Peyer's patch (tissue), 4 donors: ENCODE measurements around the gene SPG21. TPM values are rescaled to one million over a fixed set of nuclear protein-coding genes. Genes with fewer than 3 reads are reported as not detected.

Experiments
- DNase-seq, 3 donors: peaks; one replicate each; pipeline ENCODE4 v3.0.0-alpha.2; 2017 to 2019
- H3K27ac ChIP-seq, 4 donors: fragments of 200-600 bp; sonication (generic); one replicate each; pipeline ENCODE4 v1.5.1; 2016 to 2019
- H3K27me3 ChIP-seq, 2 donors: fragments of 200-600 bp; sonication (generic); one replicate each; pipeline ENCODE4 v1.5.1; 2019
- H3K36me3 ChIP-seq, 3 donors: fragments of 200-600 bp; sonication (generic); one replicate each; pipeline ENCODE4 v1.5.1; 2016 to 2019
- H3K4me1 ChIP-seq, 4 donors: fragments of 200-600 bp; sonication (generic); one replicate each; pipeline ENCODE4 v1.5.1; 2016 to 2019
- H3K4me3 ChIP-seq, 4 donors: fragments of 200-600 bp; sonication (generic); 1 replicate in 3 of 4; 2 replicates in 1 of 4; pipeline ENCODE4 v1.5.1; 2016 to 2019; ENCODE audit warnings: mild to moderate bottlenecking in 1 of 4
- H3K9me3 ChIP-seq, 4 donors: fragments of 200-600 bp; sonication (generic); one replicate each; pipeline ENCODE4 v1.5.1; 2016 to 2019; ENCODE audit warnings: mild to moderate bottlenecking in 1 of 4
- POLR2A ChIP-seq, 2 donors: fragments of 450-650 bp; IDR thresholded peaks; one replicate each; pipeline ENCODE4 v1.5.1; 2017; ENCODE audit warnings: antibody characterized with exemption in 2 of 2, mild to moderate bottlenecking in 2 of 2, moderate library complexity in 2 of 2
- total RNA-seq, 4 donors: library from RNA; depleted of rRNA; stranded (reverse); fragments of >200 nt; gene quantifications; one replicate each; pipeline ENCODE4 v1.1.0, GENCODE V29; 2016
- TF ChIP-seq, protein P1 (sequence below), 6 experiments: fragments of 450-650 bp in 4 of 6; fragments of 200-600 bp in 2 of 6; sonication (generic) in 1 of 6; IDR thresholded peaks; one replicate each; pipeline ENCODE4 v1.5.1; 2017 to 2019; ENCODE audit warnings: antibody characterized with exemption in 6 of 6, mild to moderate bottlenecking in 3 of 6, moderate library complexity in 1 of 6

The SPG21 gene
- total RNA-seq, 4 donors from 2014 or later = 65.6 to 85.0 (median 70.3) TPM

DNA sequence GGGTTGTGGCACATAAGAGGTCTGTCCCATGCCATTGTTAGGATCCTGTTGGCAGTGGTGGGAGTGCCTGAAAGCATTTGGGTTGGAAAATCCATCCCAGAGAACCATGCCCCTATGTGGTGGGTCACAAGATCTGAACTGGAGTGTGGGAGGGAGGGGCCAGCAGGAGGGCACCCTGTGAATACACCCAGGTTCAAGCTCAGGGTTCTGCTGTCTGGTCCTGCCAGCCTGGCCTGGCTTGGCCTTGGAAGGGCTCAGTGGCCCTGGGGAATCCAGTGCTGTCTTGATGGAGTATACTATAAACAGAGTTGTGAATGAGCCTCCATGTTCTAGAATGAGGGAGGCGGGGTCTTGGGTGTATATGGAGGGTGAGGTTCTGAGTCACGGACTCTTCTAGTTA lies 66.2 kb downstream of the SPG21 start:
- H3K4me1 ChIP-seq = no peaks in the 10 kb centered on the region

DNA sequence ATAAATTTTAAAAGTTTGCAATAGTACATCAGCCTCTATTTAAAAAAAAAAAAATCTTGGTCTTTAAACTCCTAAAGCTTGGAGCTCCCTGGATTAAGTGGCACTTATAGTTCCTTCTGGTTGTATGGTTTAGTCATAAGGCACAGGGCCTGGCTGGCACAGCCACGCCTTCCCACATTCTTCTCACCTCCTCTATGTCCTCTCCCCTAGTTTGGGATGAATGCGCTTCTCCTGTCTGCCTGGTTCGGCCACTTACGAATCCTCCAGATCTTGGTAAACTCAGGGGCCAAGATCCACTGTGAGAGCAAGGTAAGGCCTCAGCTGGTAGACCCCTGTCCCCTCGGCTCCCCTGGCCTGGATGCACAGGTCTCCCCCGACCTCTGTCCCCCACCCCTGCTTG lies 68.0 kb downstream of the SPG21 start:
- no peak for TF ChIP-seq POLR2A (IDR thresholded peaks at IDR 0.05)
- TF ChIP-seq, protein P1, sequence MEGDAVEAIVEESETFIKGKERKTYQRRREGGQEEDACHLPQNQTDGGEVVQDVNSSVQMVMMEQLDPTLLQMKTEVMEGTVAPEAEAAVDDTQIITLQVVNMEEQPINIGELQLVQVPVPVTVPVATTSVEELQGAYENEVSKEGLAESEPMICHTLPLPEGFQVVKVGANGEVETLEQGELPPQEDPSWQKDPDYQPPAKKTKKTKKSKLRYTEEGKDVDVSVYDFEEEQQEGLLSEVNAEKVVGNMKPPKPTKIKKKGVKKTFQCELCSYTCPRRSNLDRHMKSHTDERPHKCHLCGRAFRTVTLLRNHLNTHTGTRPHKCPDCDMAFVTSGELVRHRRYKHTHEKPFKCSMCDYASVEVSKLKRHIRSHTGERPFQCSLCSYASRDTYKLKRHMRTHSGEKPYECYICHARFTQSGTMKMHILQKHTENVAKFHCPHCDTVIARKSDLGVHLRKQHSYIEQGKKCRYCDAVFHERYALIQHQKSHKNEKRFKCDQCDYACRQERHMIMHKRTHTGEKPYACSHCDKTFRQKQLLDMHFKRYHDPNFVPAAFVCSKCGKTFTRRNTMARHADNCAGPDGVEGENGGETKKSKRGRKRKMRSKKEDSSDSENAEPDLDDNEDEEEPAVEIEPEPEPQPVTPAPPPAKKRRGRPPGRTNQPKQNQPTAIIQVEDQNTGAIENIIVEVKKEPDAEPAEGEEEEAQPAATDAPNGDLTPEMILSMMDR (IDR thresholded peaks at IDR 0.05) = no peak
- Histone ChIP-seq H3K27ac (no peak overlapping the region), H3K9me3 (no peaks in the 10 kb centered on the region), H3K4me1 (no peaks in the 10 kb centered on the region), H3K4me3 (no peak overlapping the region), H3K27me3 (no peaks in the 10 kb centered on the region), H3K36me3 (no peaks in the 10 kb centered on the region)
- DNase-seq = no peak

More for the DNA sequence above, 66.2 kb downstream of the SPG21 start:
- no peak for TF ChIP-seq POLR2A (IDR thresholded peaks at IDR 0.05)
- TF ChIP-seq, protein P1 (IDR thresholded peaks at IDR 0.05) = no peak
- no peak for DNase-seq
- Histone ChIP-seq H3K4me3 (no peak overlapping the region), H3K36me3 (no peaks in the 10 kb centered on the region), H3K27me3 (no peaks in the 10 kb centered on the region), H3K27ac (no peak overlapping the region), H3K9me3 (no peaks in the 10 kb centered on the region)

DNA sequence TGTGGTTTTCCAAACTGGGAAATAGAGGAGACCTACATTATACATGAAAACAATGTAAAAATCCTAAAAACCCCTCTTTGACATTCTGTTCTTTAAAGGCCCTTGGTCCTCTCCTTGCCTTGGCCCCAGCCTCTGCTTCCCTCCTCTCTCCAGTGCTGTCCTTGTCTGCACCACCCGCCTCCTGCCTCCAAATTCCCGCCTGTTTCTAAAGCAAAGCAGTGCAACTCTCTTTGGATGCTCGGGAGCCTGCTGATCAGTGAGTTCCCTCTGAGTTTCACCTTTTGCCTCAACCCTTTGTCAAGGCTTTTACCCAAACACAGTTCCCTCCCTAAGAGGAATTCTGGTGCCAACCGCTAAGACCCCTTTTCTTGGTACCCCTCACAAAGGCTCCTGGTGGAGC lies 70.0 kb downstream of the SPG21 start:
- no peaks in the 10 kb centered on the region for H3K9me3 ChIP-seq
- H3K27ac ChIP-seq = no peak overlapping the region
- H3K27me3 ChIP-seq = no peaks in the 10 kb centered on the region
- TF ChIP-seq, protein P1 (IDR thresholded peaks at IDR 0.05) = no peak
- TF ChIP-seq POLR2A (IDR thresholded peaks at IDR 0.05) = no peak
- H3K4me3 ChIP-seq = no peak overlapping the region
- no peaks in the 10 kb centered on the region for H3K36me3 ChIP-seq
- no peaks in the 10 kb centered on the region for H3K4me1 ChIP-seq
- no peak for DNase-seq

DNA sequence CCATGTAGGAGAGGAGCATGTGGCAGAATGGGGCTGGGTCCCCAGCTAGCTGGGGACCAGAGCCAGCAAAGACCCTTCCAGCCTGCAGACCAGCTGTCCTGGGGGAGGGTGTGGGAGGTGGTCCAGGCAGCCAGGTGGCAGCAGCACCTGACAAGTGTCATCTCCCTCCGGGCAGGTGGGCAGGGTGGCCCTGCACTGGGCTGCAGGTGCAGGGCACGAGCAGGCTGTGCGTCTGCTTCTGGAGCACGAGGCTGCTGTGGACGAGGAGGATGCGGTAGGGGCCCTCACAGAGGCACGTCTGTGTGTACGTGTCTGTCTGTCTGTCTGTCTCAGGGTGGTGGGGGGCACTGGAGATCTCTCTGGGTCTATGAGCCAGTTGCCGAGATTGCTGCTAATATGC lies 72.5 kb downstream of the SPG21 start:
- no peak for TF ChIP-seq POLR2A (IDR thresholded peaks at IDR 0.05)
- TF ChIP-seq, protein P1 (IDR thresholded peaks at IDR 0.05) = no peak
- H3K4me1 ChIP-seq = no peaks in the 10 kb centered on the region

DNA sequence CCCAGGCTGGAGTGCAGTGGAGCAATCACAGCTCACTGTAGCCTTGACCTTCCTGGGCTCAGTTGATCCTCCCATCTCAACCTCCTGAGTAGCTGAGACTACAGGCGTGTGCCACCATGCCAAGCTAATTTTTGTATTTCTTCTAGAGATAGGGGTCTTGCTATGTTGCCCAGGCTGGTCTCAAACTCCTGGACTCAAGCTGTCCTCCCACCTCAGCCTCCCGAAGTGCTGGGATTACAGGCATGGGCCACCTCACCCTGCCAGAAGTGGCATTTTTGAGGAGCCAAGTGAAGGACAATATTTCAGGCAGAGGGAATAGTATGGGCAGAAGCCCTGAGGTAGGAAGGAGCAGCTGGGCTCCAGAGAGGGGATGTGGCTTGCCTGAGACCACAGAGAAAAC lies 73.3 kb downstream of the SPG21 start:
- no peak overlapping the region for H3K27ac ChIP-seq
- TF ChIP-seq, protein P1 (IDR thresholded peaks at IDR 0.05) = no peak
- no peak for TF ChIP-seq POLR2A (IDR thresholded peaks at IDR 0.05)
- H3K27me3 ChIP-seq = no peaks in the 10 kb centered on the region
- no peak for DNase-seq
- H3K9me3 ChIP-seq = no peaks in the 10 kb centered on the region
- H3K4me3 ChIP-seq = no peak overlapping the region
- no peaks in the 10 kb centered on the region for H3K36me3 ChIP-seq
- H3K4me1 ChIP-seq = peaks cover 0 to 1% (median 0%) of the 10 kb centered on the region in 4 donors

More for the DNA sequence above, 72.5 kb downstream of the SPG21 start:
- Histone ChIP-seq H3K36me3 (no peaks in the 10 kb centered on the region), H3K27ac (no peak overlapping the region), H3K9me3 (no peaks in the 10 kb centered on the region), H3K27me3 (no peaks in the 10 kb centered on the region), H3K4me3 (no peak overlapping the region)
- DNase-seq = no peak
